Gastrocnemius medialis (tissue), 4 donors: ENCODE results near the gene SH2D4B. TPM values are rescaled to one million over a fixed set of nuclear protein-coding genes. Genes with fewer than 3 reads are reported as not detected.
A peak's percentile ranks its signal among the peaks of the same experiment; 100 is the strongest.

Experiments
- ATAC-seq, 2 donors: fragments of 150-250 bp; one replicate each; pipeline ENCODE4 v1.9.1; 2016
- DNase-seq, 2 donors: peaks; one replicate each; pipeline ENCODE4 v3.0.0-alpha.2; 2019
- H3K27ac ChIP-seq, 4 donors: fragments of 200-600 bp; sonication (generic); 1 replicate in 1 of 4; 2 replicates in 3 of 4; pipeline ENCODE4 v1.5.1; 2016 to 2018; ENCODE audit warnings: mild to moderate bottlenecking in 2 of 4, moderate library complexity in 1 of 4
- H3K27me3 ChIP-seq, 3 donors: fragments of 200-600 bp; sonication (generic) in 2 of 3; 1 replicate in 1 of 3; 2 replicates in 2 of 3; pipeline versions ENCODE4 v1.5.1 to v1.6.0; 2016 to 2019; ENCODE audit warnings: mild to moderate bottlenecking in 1 of 3, moderate library complexity in 1 of 3
- H3K36me3 ChIP-seq, 2 donors: fragments of 200-600 bp; sonication (generic) in 1 of 2; one replicate each; pipeline ENCODE4 v1.5.1; 2017 to 2018
- H3K4me1 ChIP-seq, 2 donors: fragments of 200-600 bp; sonication (generic) in 1 of 2; one replicate each; pipeline ENCODE4 v1.5.1; 2016 to 2017; ENCODE audit warnings: mild to moderate bottlenecking in 2 of 2
- H3K4me3 ChIP-seq, 4 donors: fragments of 200-600 bp; sonication (generic) in 3 of 4; 1 replicate in 1 of 4; 2 replicates in 3 of 4; pipeline ENCODE4 v1.5.1; 2016 to 2019; ENCODE audit warnings: mild to moderate bottlenecking in 2 of 4
- H3K9me3 ChIP-seq, 3 donors: fragments of 200-600 bp; sonication (generic) in 2 of 3; 1 replicate in 1 of 3; 2 replicates in 2 of 3; pipeline ENCODE4 v1.5.1; 2016 to 2019
- CTCF ChIP-seq, 5 experiments: fragments of 450-650 bp in 3 of 5; fragments of 200-600 bp in 2 of 5; sonication (generic) in 2 of 5; IDR thresholded peaks in 4 of 5; conservative IDR thresholded peaks in 1 of 5; 1 replicate in 4 of 5; 2 replicates in 1 of 5; pipeline ENCODE4 v1.5.1; 2016 to 2019; ENCODE audit warnings: antibody characterized with exemption in 5 of 5, mild to moderate bottlenecking in 3 of 5, moderate library complexity in 3 of 5
- POLR2A ChIP-seq, 2 donors: fragments of 450-650 bp; IDR thresholded peaks; one replicate each; pipeline ENCODE4 v1.6.1; 2017; ENCODE audit warnings: antibody characterized with exemption in 2 of 2, mild to moderate bottlenecking in 2 of 2, moderate library complexity in 2 of 2
- in situ Hi-C, 4 donors: fragments of 200-750 bp; cut with MboI; loops; one replicate each; pipeline versions ENCODE4 v1.15.0 to v1.8.0; 2017; ENCODE audit warnings: low sequenced_read_pairs in 4 of 4
- intact Hi-C: fragments of 100-400 bp; cut with DNase I; formaldehyde crosslinking; loops from one replicate; pipeline ENCODE4 v1.15.1; 2023; ENCODE audit warnings: low total_unique reads
- total RNA-seq, 4 donors: library from RNA; depleted of rRNA; stranded (reverse); fragments of >200 nt; gene quantifications; one replicate each; pipeline versions ENCODE4 v1.1.0 to v1.2.3, GENCODE V29; 2016

Gene SH2D4B
- total RNA-seq, 4 donors from 2014 or later: not detected

DNA sequence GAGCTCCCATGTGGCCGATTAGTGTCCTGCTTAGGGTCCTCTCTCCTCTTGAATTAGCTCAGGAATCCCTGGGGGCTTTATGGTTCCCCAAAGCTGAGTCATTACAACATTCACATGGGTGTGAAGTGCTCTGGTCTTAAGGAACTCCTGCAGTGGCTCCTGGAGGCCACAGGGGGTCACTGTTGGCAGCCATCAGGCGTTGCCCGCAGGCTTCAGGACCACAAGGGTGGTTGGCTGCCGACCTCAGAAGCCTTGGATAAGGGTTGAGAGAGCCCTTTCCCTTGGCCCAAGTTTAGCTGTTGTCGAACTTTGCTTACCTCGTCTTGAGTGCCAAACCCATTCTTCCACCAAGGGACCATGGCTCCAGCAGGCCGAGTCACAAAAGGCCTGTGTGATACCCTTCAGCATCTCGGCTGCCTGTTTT is 61.7 kb downstream of the SH2D4B start:
- intact Hi-C loops (no loop called here), in situ Hi-C loops (no loop called here)
- no peaks in the 10 kb centered on the region for H3K27me3 ChIP-seq
- no peaks in the 10 kb centered on the region for H3K4me1 ChIP-seq
- TF ChIP-seq CTCF (IDR thresholded peaks at IDR 0.05 in 4 of 5, conservative IDR thresholded peaks at IDR 0.05 in 1 of 5) (peak in 1 of 5 experiments; percentile 28), POLR2A (IDR thresholded peaks at IDR 0.05) (no peak)
- H3K27ac ChIP-seq: no peak overlapping the region
- no peak overlapping the region for H3K4me3 ChIP-seq
- DNase-seq (no peak), ATAC-seq (no peak)
- no peaks in the 10 kb centered on the region for H3K9me3 ChIP-seq
- no peaks in the 10 kb centered on the region for H3K36me3 ChIP-seq

GRCh38 chr10:80600256-80600655 is 62.6 kb downstream of the SH2D4B start:
- no peaks in the 10 kb centered on the region for H3K27me3 ChIP-seq
- H3K4me1 ChIP-seq: no peaks in the 10 kb centered on the region
- no peak for ATAC-seq
- no peak overlapping the region for H3K27ac ChIP-seq
- TF ChIP-seq POLR2A (IDR thresholded peaks at IDR 0.05): no peak
- no peak for TF ChIP-seq CTCF (IDR thresholded peaks at IDR 0.05 in 4 of 5, conservative IDR thresholded peaks at IDR 0.05 in 1 of 5)
- H3K4me3 ChIP-seq: no peak overlapping the region
- H3K36me3 ChIP-seq: no peaks in the 10 kb centered on the region
- DNase-seq: no peak
- H3K9me3 ChIP-seq: no peaks in the 10 kb centered on the region
- in situ Hi-C loops: no loop called here
- intact Hi-C loops: no loop called here

- intact Hi-C loops: no loop called here
- in situ Hi-C loops: no loop called here
- ATAC-seq: no peak
Observed at GRCh38 chr10:80602881-80603280, 65.2 kb downstream of the SH2D4B start.

DNA sequence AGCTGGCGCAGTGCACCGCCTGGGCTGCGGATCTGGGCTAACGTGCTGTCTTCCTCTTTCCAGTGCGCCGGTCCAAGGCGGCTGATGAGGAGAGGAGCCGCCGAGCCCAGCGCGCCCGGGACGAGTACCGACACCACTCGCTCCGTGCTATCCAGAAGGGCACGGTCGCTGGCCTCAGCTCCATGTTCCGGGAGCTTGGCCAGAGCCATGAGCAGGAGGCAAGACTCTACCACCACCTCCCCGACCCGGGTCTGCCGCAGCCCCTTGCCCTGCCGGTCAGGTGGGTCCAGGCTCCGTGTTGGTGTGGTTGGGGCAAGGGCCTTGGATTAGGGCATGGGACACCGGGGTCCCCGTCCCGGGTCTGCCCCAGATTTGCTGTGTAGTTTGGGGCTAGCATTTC is 65.8 kb downstream of the SH2D4B start:
- Histone ChIP-seq H3K36me3 (no peaks in the 10 kb centered on the region), H3K9me3 (no peaks in the 10 kb centered on the region), H3K27ac (no peak overlapping the region), H3K4me1 (no peaks in the 10 kb centered on the region), H3K27me3 (no peaks in the 10 kb centered on the region), H3K4me3 (no peak overlapping the region)
- in situ Hi-C loops: no loop called here
- intact Hi-C loops: no loop called here
- ATAC-seq (no peak), DNase-seq (no peak)
- TF ChIP-seq CTCF (IDR thresholded peaks at IDR 0.05 in 4 of 5, conservative IDR thresholded peaks at IDR 0.05 in 1 of 5) (no peak), POLR2A (IDR thresholded peaks at IDR 0.05) (no peak)

More at GRCh38 chr10:80602881-80603280, 65.2 kb downstream of the SH2D4B start:
- TF ChIP-seq POLR2A (IDR thresholded peaks at IDR 0.05) (no peak), CTCF (IDR thresholded peaks at IDR 0.05 in 4 of 5, conservative IDR thresholded peaks at IDR 0.05 in 1 of 5) (no peak)
- H3K9me3 ChIP-seq: no peaks in the 10 kb centered on the region
- H3K4me3 ChIP-seq: no peak overlapping the region
- H3K27me3 ChIP-seq: no peaks in the 10 kb centered on the region
- no peak overlapping the region for H3K27ac ChIP-seq
- H3K36me3 ChIP-seq: no peaks in the 10 kb centered on the region
- no peaks in the 10 kb centered on the region for H3K4me1 ChIP-seq
- DNase-seq: no peak

DNA sequence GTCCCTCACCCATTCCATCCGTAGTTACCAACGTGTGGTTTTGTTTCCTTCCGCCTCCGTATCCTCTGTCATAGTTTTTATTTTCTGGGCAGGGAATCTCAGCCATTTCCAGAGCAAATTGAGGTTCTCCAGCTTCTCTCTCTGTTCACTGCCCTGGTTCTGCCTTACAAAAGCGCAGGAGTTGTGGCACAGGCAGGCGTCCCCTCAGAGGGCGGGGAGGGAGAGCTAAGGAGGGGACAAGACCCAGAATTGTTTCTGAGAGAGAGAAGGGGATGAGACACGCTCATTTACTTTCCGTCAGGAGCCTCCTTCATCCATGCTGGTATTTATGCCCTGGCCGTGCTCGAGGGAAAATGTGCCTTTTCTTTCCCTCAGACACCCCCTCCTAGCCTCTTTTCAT is 71.0 kb downstream of the SH2D4B start:
- intact Hi-C loops: no loop called here
- ATAC-seq: no peak
- H3K36me3 ChIP-seq: no peaks in the 10 kb centered on the region
- H3K27me3 ChIP-seq: no peaks in the 10 kb centered on the region
- H3K4me3 ChIP-seq: no peak overlapping the region
- H3K27ac ChIP-seq: no peak overlapping the region
- TF ChIP-seq CTCF (IDR thresholded peaks at IDR 0.05 in 4 of 5, conservative IDR thresholded peaks at IDR 0.05 in 1 of 5) (no peak), POLR2A (IDR thresholded peaks at IDR 0.05) (no peak)
- H3K9me3 ChIP-seq: no peaks in the 10 kb centered on the region
- in situ Hi-C loops: no loop called here
- H3K4me1 ChIP-seq: no peaks in the 10 kb centered on the region
- no peak for DNase-seq
